CD8-positive, alpha-beta memory T cell (primary cell): ENCODE results near the gene PDE2A. TPM values are rescaled to one million over a fixed set of nuclear protein-coding genes. Genes with fewer than 3 reads are reported as not detected.

Experiments used
- CTCF ChIA-PET: fragments of 350-600 bp; sonication (Branson Sonifier 250); formaldehyde crosslinking; loops from one replicate; lab custom pipeline; 2021; ENCODE audit warnings: antibody characterized with exemption; lab: Charles Lee
- POLR2A ChIA-PET: fragments of 350-600 bp; sonication (Branson Sonifier 250); formaldehyde crosslinking; loops from one replicate; lab custom pipeline; 2021; ENCODE audit warnings: antibody characterized with exemption; lab: Charles Lee
- DNase-seq, 5 donors: peaks; one replicate each; pipeline versions ENCODE4 v3.0.0 to v3.0.0-alpha.2; 2020 to 2022; ENCODE audit warnings: mixed read lengths in 1 of 5
- H3K27ac ChIP-seq: one replicate; pipeline ENCODE4 v1.7.0; 2013; ENCODE audit warnings: low read depth, mild to moderate bottlenecking, low read length, moderate library complexity
- H3K27me3 ChIP-seq: 2 replicates; pipeline ENCODE4 v1.7.0; 2013; ENCODE audit warnings: low read length, mild to moderate bottlenecking; ENCODE audit not compliant: insufficient read depth, poor library complexity, severe bottlenecking
- H3K36me3 ChIP-seq: 2 replicates; pipeline ENCODE4 v1.7.0; 2013; ENCODE audit warnings: mild to moderate bottlenecking, low read length, moderate library complexity; ENCODE audit not compliant: insufficient read depth
- H3K4me1 ChIP-seq: 2 replicates; pipeline ENCODE4 v1.7.0; 2013; ENCODE audit warnings: mild to moderate bottlenecking, low read length, moderate library complexity; ENCODE audit not compliant: insufficient read depth
- H3K4me3 ChIP-seq: 2 replicates; pipeline ENCODE4 v1.7.0; 2013; ENCODE audit warnings: mild to moderate bottlenecking, low read length
- H3K9me3 ChIP-seq: 2 replicates; pipeline ENCODE4 v1.7.0; 2013; ENCODE audit warnings: mild to moderate bottlenecking, low read length
- H3K27ac Mint-ChIP-seq, 8 donors: one replicate each; pipeline ENCODE4 v1.8.0; 2020 to 2021; ENCODE audit warnings: mixed read lengths in 8 of 8, mild to moderate bottlenecking in 6 of 8, inconsistent platforms in 3 of 8, moderate library complexity in 3 of 8
- H3K27me3 Mint-ChIP-seq, 2 donors: one replicate each; pipeline ENCODE4 v1.8.0; 2020 to 2021; ENCODE audit warnings: mixed read lengths in 2 of 2, mild to moderate bottlenecking in 1 of 2, moderate library complexity in 1 of 2
- H3K36me3 Mint-ChIP-seq, 3 donors: one replicate each; pipeline ENCODE4 v1.8.0; 2020 to 2021; ENCODE audit warnings: mixed read lengths in 3 of 3, inconsistent platforms in 1 of 3, mild to moderate bottlenecking in 1 of 3
- H3K4me1 Mint-ChIP-seq, 3 donors: one replicate each; pipeline ENCODE4 v1.8.0; 2020 to 2021; ENCODE audit warnings: mixed read lengths in 3 of 3, inconsistent platforms in 1 of 3, mild to moderate bottlenecking in 1 of 3
- H3K4me3 Mint-ChIP-seq, 7 donors: one replicate each; pipeline ENCODE4 v1.8.0; 2020 to 2021; ENCODE audit warnings: mixed read lengths in 7 of 7, mild to moderate bottlenecking in 6 of 7, moderate library complexity in 4 of 7, inconsistent platforms in 2 of 7
- H3K9me3 Mint-ChIP-seq, 5 donors: one replicate each; pipeline ENCODE4 v1.8.0; 2020 to 2022; ENCODE audit warnings: mixed read lengths in 5 of 5, mild to moderate bottlenecking in 3 of 5, moderate library complexity in 2 of 5, inconsistent platforms in 1 of 5
- polyA plus RNA-seq: library from polyadenylated mRNA; unstranded; fragments of 300-500 nt; fragmentation: Illumina TruSeq; gene quantifications from one replicate; pipeline ENCODE4 v1.2.3, GENCODE V29; 2021
- total RNA-seq, 2 experiments: library from RNA; stranded (reverse); gene quantifications; one replicate each; pipeline ENCODE4 v1.2.3, GENCODE V29; 2021

PDE2A gene
- total and polyA plus RNA-seq, 3 experiments from 2014 or later: 0.08 to 0.66 (median 0.55) TPM

DNA sequence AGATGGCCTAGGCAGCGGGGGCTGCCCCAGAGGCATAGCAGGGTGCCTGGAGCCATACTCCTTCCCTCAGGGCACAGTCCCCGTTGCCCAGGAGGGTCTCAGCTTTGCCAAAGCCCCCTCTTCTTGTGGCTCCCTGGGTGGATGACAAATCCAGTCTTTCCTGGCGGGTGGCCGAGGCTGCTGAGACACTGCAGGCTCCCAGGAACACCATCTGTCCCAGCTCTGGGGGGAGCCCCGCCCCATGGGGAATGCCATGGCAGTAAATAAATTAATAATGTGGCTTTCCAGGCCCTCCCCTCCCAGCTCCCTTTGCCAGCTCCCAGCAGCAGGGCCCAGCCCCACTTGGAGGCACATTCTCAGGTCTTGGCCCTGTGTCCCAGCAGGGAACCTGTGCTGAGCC is 45.0 kb downstream of the PDE2A start:
- ChIA-PET POLR2A (no interaction called here), CTCF (interaction anchor here (0.7 kb wide), 1 partner anchor 38 kb away, joined by 3 read pairs; no protein-coding TSS in a partner anchor)
- DNase-seq: no peak
- Histone ChIP-seq H3K4me3 (no peak overlapping the region), H3K9me3 (no peaks in the 10 kb centered on the region), H3K36me3 (no peaks in the 10 kb centered on the region), H3K27ac (no peak overlapping the region), H3K27me3 (no peaks in the 10 kb centered on the region), H3K4me1 (no peaks in the 10 kb centered on the region)
- no peak overlapping the region for H3K27ac Mint-ChIP-seq
- H3K4me1 Mint-ChIP-seq: peaks cover 0 to 5% (median 0%) of the 10 kb centered on the region in 3 donors
- no peak overlapping the region for H3K4me3 Mint-ChIP-seq
- H3K9me3 Mint-ChIP-seq: no peaks in the 10 kb centered on the region
- H3K36me3 Mint-ChIP-seq: no peaks in the 10 kb centered on the region
- H3K27me3 Mint-ChIP-seq: peaks cover 8 to 10% of the 10 kb centered on the region in 2 donors

DNA sequence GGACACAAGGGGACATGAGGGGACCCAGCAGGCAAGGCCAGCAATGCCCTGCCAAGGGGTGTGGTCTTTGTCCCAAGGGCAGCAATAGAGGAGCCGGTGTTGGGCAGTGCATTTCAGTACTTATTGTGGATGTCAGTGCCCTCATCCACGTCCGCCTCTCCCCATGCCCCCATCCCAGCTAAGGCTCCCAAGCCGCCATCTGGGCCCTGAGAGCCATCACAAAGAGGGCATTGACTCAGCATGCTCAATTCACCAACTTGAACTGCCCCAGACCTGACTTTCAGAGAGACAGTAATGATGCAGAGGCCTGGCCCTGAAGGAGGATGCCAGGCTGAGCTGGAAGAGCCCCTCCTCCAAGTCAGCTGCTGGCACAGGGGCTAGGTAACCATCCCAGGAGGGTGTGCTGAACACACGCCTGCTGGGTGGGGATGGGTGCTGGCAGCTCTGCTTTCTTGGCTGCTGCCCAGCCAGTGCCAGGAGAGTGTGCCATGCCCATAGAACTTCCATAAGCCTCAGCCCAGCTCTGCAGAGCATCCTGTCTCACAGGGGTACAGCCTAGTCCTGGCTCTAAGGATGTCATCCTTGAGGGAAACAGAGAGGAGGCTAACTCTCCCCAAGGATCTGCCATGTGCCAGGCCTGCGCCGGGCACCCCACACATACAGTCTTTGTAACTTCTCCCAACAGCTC is 46.5 kb downstream of the PDE2A start:
- no peak overlapping the region for H3K27ac Mint-ChIP-seq
- no peak overlapping the region for H3K4me3 ChIP-seq
- H3K4me1 ChIP-seq: no peaks in the 10 kb centered on the region
- POLR2A ChIA-PET: no interaction called here
- CTCF ChIA-PET: no interaction called here
- no peaks in the 10 kb centered on the region for H3K27me3 ChIP-seq
- H3K27ac ChIP-seq: no peak overlapping the region
- H3K4me1 Mint-ChIP-seq: peaks cover 0 to 5% (median 0%) of the 10 kb centered on the region in 3 donors
- no peak overlapping the region for H3K4me3 Mint-ChIP-seq
- no peak for DNase-seq
- H3K36me3 ChIP-seq: no peaks in the 10 kb centered on the region
- H3K36me3 Mint-ChIP-seq: no peaks in the 10 kb centered on the region
- no peaks in the 10 kb centered on the region for H3K9me3 ChIP-seq
- H3K27me3 Mint-ChIP-seq: peaks cover 5 to 10% of the 10 kb centered on the region in 2 donors
- no peaks in the 10 kb centered on the region for H3K9me3 Mint-ChIP-seq

DNA sequence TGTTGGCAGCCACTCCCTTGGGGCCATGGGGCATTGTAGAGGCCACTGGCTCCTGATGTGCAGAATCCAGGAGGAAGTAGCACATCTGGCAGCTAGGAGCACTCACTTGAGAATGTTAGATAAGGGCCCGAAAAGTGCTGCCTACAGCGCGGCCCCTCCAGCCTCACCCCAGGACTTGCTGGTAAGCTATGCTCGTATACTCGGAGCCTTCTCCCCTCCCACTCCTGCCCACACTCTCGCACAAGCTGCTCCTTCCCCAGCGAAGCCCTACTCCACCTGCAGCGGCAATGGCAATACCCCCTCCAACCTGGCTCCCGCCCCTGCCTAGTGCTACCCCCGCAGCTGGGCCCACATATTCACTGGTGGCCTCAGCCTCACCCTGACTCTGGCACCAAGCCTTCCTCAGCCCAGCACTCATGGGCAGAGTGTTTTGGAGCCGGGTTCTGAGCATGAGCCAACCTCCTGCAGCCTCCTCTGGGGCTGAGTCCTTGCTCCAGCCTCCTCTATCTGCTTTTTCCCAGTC is 47.7 kb downstream of the PDE2A start:
- Histone ChIP-seq H3K9me3 (no peaks in the 10 kb centered on the region), H3K27me3 (no peaks in the 10 kb centered on the region), H3K4me1 (peaks cover under 1% of the 10 kb centered on the region), H3K27ac (no peak overlapping the region), H3K36me3 (no peaks in the 10 kb centered on the region), H3K4me3 (no peak overlapping the region)
- peaks cover 5 to 10% of the 10 kb centered on the region in 2 donors for H3K27me3 Mint-ChIP-seq
- no peak overlapping the region for H3K27ac Mint-ChIP-seq
- H3K36me3 Mint-ChIP-seq: no peaks in the 10 kb centered on the region
- POLR2A ChIA-PET: no interaction called here
- DNase-seq: no peak
- peaks cover 1 to 15% (median 11%) of the 10 kb centered on the region in 3 donors for H3K4me1 Mint-ChIP-seq
- no peaks in the 10 kb centered on the region for H3K9me3 Mint-ChIP-seq
- CTCF ChIA-PET: no interaction called here
- no peak overlapping the region for H3K4me3 Mint-ChIP-seq

DNA sequence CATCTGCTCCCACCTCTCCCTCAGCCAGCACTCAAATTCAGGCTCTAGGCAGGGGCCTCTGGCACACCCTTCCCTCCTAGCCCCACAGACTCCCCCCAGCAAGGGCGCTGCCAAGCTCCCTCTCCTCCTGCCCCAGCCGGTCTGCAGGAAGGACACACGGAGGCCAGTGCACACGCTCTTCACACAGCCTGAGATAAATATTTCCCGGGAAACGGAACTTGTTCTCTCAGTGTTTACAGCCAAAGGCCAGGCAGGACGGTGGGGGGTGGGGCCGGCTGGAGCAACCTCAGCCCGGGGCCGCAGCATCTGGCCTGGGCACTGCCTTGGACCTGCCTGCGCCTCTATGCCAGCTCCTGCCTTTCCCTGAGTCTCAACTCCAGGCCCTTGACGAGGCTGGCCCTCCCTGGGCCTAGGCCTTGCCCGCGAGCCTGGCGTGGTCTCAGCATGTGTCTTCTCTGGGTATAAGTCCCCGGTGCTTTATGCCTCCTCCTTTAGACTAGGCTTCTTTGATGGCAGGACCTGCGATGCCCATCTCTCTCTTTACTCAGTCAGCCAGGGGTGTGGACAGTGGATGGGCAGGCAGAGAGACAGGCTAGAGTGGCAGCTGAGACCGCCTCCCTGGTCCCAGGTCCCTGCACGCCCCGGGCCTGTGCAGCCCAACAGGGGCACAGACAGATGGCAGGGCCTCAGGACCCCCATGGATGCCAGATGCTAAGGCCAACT is 48.4 kb downstream of the PDE2A start:
- Histone ChIP-seq H3K9me3 (no peaks in the 10 kb centered on the region), H3K27ac (no peak overlapping the region), H3K36me3 (no peaks in the 10 kb centered on the region), H3K4me1 (peaks cover 7% of the 10 kb centered on the region), H3K27me3 (no peaks in the 10 kb centered on the region), H3K4me3 (no peak overlapping the region)
- DNase-seq: no peak
- CTCF ChIA-PET: no interaction called here
- H3K36me3 Mint-ChIP-seq: no peaks in the 10 kb centered on the region
- H3K4me1 Mint-ChIP-seq: peaks cover 7 to 21% (median 17%) of the 10 kb centered on the region in 3 donors
- no peaks in the 10 kb centered on the region for H3K9me3 Mint-ChIP-seq
- peaks cover 5 to 10% of the 10 kb centered on the region in 2 donors for H3K27me3 Mint-ChIP-seq
- H3K4me3 Mint-ChIP-seq: no peak overlapping the region
- no peak overlapping the region for H3K27ac Mint-ChIP-seq
- POLR2A ChIA-PET: no interaction called here

- DNase-seq: no peak
- peak overlapping the region in 1 of 8 donors; percentile 14 for H3K27ac Mint-ChIP-seq
- peaks cover 18% of the 10 kb centered on the region for H3K4me1 ChIP-seq
- ChIA-PET CTCF (no interaction called here), POLR2A (no interaction called here)
- H3K4me3 Mint-ChIP-seq: no peak overlapping the region
- no peaks in the 10 kb centered on the region for H3K9me3 Mint-ChIP-seq
- H3K4me3 ChIP-seq: no peak overlapping the region
- no peaks in the 10 kb centered on the region for H3K36me3 ChIP-seq
- no peaks in the 10 kb centered on the region for H3K9me3 ChIP-seq
- no peaks in the 10 kb centered on the region for H3K36me3 Mint-ChIP-seq
- H3K27me3 Mint-ChIP-seq: peaks cover 0 to 6% of the 10 kb centered on the region in 2 donors
- H3K27me3 ChIP-seq: no peaks in the 10 kb centered on the region
- H3K27ac ChIP-seq: no peak overlapping the region
- peaks cover 12 to 23% (median 22%) of the 10 kb centered on the region in 3 donors for H3K4me1 Mint-ChIP-seq
These were observed 49.6 kb downstream of the PDE2A start for GRCh38 chr11:72624496-72625201.

DNA sequence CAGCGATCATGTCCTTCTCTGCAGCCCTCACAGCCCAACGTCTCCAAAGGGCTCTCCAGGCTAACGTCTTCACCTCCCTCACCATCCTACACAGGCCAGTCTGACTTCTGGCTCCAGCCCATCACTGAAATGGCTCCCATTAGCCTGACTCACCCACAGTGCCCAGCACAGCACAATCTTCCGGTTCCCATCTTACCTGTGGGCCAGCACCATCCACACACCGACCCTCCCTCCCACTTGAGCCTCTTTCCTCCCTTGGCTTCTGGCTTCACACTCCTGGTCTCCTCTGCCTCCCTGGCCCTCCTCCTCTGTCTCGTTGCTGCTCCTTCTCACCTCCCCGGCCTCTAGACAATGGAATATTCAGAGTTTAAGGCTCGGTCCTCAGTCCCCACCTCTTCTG is 51.2 kb downstream of the PDE2A start:
- Histone ChIP-seq H3K36me3 (no peaks in the 10 kb centered on the region), H3K27me3 (no peaks in the 10 kb centered on the region), H3K4me3 (no peak overlapping the region), H3K4me1 (peaks cover 18% of the 10 kb centered on the region), H3K9me3 (no peaks in the 10 kb centered on the region), H3K27ac (no peak overlapping the region)
- Mint-ChIP-seq H3K4me3 (no peak overlapping the region), H3K27ac (peak overlapping the region in 1 of 8 donors; percentile 88), H3K27me3 (peaks cover 0 to 7% of the 10 kb centered on the region in 2 donors), H3K9me3 (no peaks in the 10 kb centered on the region), H3K4me1 (peaks cover 16 to 23% (median 22%) of the 10 kb centered on the region in 3 donors), H3K36me3 (no peaks in the 10 kb centered on the region)
- ChIA-PET POLR2A (no interaction called here), CTCF (no interaction called here)
- DNase-seq: no peak

DNA sequence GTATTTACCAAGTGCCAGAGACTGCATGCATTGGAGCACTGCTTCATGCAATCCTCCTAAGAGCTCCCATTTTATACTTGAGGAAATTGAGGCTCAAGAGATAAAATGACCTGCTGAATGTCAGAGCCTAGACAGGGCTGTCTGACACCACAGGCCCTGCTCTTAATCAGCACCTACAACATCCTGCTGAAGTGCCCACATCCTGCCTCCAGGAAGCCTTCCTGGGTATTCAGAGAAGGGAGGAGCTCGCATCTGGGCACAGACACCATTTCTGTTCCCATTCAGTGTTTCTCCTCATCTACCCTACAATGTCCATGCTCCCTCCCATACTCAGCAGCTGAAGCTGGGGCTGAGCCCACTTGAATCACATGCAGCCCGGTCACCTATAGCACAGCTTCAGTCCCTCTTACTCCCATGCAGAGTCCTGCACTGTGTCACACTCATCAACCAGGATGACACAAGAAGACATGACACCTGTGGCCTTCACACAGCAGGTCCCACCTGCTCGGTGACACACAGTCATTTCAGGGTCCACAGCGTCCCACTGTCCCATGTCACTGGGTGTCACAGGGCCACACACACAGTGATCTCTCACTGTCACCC is 53.1 kb downstream of the PDE2A start:
- Histone ChIP-seq H3K9me3 (no peaks in the 10 kb centered on the region), H3K27me3 (no peaks in the 10 kb centered on the region), H3K27ac (no peak overlapping the region), H3K4me3 (no peak overlapping the region), H3K4me1 (peaks cover 18% of the 10 kb centered on the region), H3K36me3 (no peaks in the 10 kb centered on the region)
- ChIA-PET POLR2A (no interaction called here), CTCF (no interaction called here)
- Mint-ChIP-seq H3K27me3 (peaks cover 5% of the 10 kb centered on the region in 2 donors), H3K27ac (peak overlapping the region in 5 of 8 donors; percentile 16 to 90 (median 44)), H3K4me3 (peak overlapping the region in 1 of 7 donors; percentile 23), H3K4me1 (peaks cover 16 to 23% (median 22%) of the 10 kb centered on the region in 3 donors), H3K36me3 (no peaks in the 10 kb centered on the region), H3K9me3 (no peaks in the 10 kb centered on the region)
- no peak for DNase-seq
